Endothelial cell (in vitro differentiated cells): ENCODE measurements around the gene NPPC. TPM values are rescaled to one million over a fixed set of nuclear protein-coding genes. Genes with fewer than 3 reads are reported as not detected.

Source experiments
- DNase-seq: peaks from one replicate; pipeline ENCODE4 v3.0.0; 2021; ENCODE audit warnings: low spot score
- H3K27ac Mint-ChIP-seq: one replicate; pipeline ENCODE4 v1.8.0; 2021; ENCODE audit warnings: mixed read lengths, inconsistent platforms; ENCODE audit not compliant: unreplicated experiment
- H3K27me3 Mint-ChIP-seq: one replicate; pipeline ENCODE4 v1.8.0; 2021; ENCODE audit warnings: mild to moderate bottlenecking, moderate library complexity, mixed read lengths, inconsistent platforms; ENCODE audit not compliant: unreplicated experiment
- H3K36me3 Mint-ChIP-seq: one replicate; pipeline ENCODE4 v1.8.0; 2021; ENCODE audit warnings: mild to moderate bottlenecking, low read depth, mixed read lengths, inconsistent platforms; ENCODE audit not compliant: unreplicated experiment
- H3K4me1 Mint-ChIP-seq: one replicate; pipeline ENCODE4 v1.8.0; 2021; ENCODE audit warnings: mild to moderate bottlenecking, mixed read lengths, inconsistent platforms; ENCODE audit not compliant: unreplicated experiment
- H3K4me3 Mint-ChIP-seq: one replicate; pipeline ENCODE4 v1.8.0; 2021; ENCODE audit warnings: mild to moderate bottlenecking, mixed read lengths, inconsistent platforms; ENCODE audit not compliant: unreplicated experiment
- H3K9me3 Mint-ChIP-seq: one replicate; pipeline ENCODE4 v1.8.0; 2021; ENCODE audit warnings: mixed read lengths, inconsistent platforms; ENCODE audit not compliant: unreplicated experiment
- total RNA-seq: library from RNA; stranded (reverse); fragmentation: NEBNext Ultra II Directional; extraction: Animal tissue kit (Norgen Biotek cat#: 25700); gene quantifications from one replicate; pipeline ENCODE4 v1.2.1, GENCODE V29; 2021; ENCODE audit not compliant: unreplicated experiment
- TF ChIP-seq, protein P1 (sequence below): fragments of 200-600 bp; sonication (generic); IDR thresholded peaks from one replicate; pipeline ENCODE4 v1.5.0; 2021; ENCODE audit warnings: antibody characterized with exemption; ENCODE audit not compliant: unreplicated experiment

NPPC gene
- total RNA-seq, 1 donor from 2014 or later, result 11.4 TPM

DNA sequence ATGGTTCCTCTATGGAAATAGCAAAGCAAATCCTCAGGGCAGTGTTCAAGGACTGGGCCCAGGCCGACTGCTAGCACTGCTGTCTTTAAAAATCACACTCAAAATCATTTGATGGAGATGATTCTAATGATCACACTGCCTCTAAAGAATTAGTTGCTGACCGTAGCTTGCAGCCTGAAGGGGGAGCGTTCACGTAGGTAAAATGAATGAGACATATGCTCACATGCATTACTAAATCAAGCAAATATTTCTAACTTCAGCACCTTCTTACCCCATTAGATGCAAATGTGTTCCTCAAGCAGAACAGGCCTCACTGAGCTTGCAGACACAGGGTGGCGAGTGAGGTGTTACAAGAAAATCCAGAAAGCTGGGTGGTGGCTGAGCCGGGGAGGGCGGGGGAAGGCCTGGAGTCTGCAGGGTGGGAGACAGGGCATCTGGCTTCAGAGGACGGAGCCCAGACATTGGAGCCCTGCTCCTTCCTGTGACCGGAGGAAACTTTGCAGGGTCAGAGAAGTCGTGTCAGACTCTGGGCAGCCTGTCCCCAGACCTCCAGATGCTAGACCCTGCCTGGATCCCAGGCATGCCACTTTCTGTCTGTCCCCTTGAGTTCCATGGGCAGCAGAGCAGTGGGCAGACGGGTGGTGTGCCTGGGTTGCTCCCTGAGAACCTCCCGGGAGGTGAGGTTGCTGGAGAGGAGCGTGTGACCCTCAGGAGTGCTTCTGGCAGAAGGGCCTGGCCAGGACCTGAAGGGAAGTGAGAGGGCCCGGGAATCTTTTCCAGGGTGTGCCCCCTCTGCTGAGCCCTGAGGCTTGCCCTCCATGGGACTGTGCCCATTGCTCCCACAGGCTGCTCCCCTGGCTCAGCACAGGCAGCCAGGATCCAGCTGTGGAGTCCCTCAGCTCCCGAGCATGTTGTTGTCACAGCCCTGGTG is 7.1 kb upstream of the NPPC start:
- no peak overlapping the region for H3K4me3 Mint-ChIP-seq
- TF ChIP-seq, protein P1, sequence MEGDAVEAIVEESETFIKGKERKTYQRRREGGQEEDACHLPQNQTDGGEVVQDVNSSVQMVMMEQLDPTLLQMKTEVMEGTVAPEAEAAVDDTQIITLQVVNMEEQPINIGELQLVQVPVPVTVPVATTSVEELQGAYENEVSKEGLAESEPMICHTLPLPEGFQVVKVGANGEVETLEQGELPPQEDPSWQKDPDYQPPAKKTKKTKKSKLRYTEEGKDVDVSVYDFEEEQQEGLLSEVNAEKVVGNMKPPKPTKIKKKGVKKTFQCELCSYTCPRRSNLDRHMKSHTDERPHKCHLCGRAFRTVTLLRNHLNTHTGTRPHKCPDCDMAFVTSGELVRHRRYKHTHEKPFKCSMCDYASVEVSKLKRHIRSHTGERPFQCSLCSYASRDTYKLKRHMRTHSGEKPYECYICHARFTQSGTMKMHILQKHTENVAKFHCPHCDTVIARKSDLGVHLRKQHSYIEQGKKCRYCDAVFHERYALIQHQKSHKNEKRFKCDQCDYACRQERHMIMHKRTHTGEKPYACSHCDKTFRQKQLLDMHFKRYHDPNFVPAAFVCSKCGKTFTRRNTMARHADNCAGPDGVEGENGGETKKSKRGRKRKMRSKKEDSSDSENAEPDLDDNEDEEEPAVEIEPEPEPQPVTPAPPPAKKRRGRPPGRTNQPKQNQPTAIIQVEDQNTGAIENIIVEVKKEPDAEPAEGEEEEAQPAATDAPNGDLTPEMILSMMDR, result no peak
- H3K36me3 Mint-ChIP-seq, result no peaks in the 10 kb centered on the region
- DNase-seq, result no peak
- H3K4me1 Mint-ChIP-seq, result peaks cover 19% of the 10 kb centered on the region
- no peaks in the 10 kb centered on the region for H3K9me3 Mint-ChIP-seq
- peaks cover 3% of the 10 kb centered on the region for H3K27me3 Mint-ChIP-seq
- no peak overlapping the region for H3K27ac Mint-ChIP-seq

DNA sequence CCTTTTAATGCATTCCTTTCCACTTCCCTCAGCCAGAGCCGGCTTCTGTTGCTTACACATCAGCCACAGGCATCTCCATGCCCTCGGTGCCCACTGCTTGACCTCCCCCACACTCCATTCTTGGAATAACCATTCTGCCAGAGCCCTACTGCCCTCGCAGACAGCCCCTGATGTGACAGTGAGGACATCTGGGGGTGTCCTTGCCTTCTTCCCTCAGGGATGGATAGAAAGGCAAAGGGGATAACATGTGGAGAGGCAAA is 6.4 kb upstream of the NPPC start:
- TF ChIP-seq, protein P1, result no peak
- H3K9me3 Mint-ChIP-seq, result no peaks in the 10 kb centered on the region
- peaks cover 24% of the 10 kb centered on the region for H3K4me1 Mint-ChIP-seq
- peaks cover 5% of the 10 kb centered on the region for H3K27me3 Mint-ChIP-seq
- H3K4me3 Mint-ChIP-seq, result no peak overlapping the region
- no peaks in the 10 kb centered on the region for H3K36me3 Mint-ChIP-seq
- no peak for DNase-seq
- no peak overlapping the region for H3K27ac Mint-ChIP-seq

DNA sequence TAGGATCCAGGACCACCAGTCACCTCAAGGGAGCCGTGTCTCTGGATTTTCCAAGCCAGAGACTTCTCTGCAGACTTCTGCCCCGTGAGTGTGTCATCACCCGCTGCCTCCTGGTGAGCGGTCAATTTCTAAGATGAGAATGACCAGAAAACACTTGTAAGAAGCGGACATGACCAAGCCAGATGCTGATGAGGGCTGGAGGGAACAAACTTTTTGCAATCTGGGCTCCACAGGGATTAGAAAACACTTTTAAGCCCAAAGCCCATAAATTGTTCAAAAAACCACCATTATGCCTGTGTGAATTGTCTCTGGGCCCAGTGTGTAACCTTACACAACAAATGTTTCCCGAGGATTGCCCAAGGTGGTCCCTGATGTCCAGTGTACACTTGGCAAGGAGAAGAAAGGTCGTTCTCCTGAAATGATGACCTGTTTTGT is 5.3 kb upstream of the NPPC start:
- Mint-ChIP-seq H3K9me3 (no peaks in the 10 kb centered on the region), H3K27me3 (peaks cover 7% of the 10 kb centered on the region), H3K27ac (no peak overlapping the region), H3K4me3 (no peak overlapping the region), H3K36me3 (no peaks in the 10 kb centered on the region), H3K4me1 (peaks cover 35% of the 10 kb centered on the region)
- no peak for DNase-seq
- TF ChIP-seq, protein P1, result no peak

DNA sequence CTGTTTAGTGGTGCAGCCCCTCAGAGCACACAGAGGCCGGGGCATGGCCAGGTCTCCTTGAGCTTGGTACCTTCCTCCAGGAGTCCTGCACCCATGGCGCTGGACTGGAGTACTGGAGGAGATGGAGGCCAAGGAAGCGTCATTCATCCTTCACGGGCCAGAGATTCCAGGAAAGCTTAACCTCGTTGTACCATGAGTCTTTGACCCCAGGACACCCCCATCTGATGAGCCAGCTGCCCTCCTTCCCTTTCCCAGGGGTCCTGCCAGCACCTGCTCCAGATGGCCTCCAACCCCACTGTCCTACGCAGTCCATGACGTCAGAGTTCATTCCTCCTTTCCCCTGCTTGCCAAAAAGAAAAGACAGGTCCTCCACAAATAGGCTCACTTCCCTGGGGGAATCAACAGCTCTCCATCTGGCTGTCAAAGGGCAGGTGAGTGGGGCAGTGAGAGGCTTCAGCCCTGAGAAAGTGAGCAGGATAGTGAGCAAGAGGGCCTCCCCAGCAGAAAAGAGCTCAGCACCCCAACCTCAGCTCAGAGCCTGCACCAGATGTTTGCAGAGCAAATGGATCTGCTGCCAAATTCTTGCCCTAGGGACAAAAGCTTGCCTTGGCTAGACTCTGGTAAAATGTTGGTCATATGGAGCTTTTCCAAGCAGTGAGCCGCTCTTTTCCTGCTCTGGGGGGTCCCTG is 4.5 kb upstream of the NPPC start:
- Mint-ChIP-seq H3K27me3 (peaks cover 7% of the 10 kb centered on the region), H3K4me1 (peaks cover 36% of the 10 kb centered on the region), H3K27ac (no peak overlapping the region), H3K4me3 (no peak overlapping the region), H3K36me3 (no peaks in the 10 kb centered on the region), H3K9me3 (no peaks in the 10 kb centered on the region)
- TF ChIP-seq, protein P1, result no peak
- no peak for DNase-seq
